Measurements from ENCODE around the gene WWC2. TPM values are rescaled to one million over a fixed set of nuclear protein-coding genes. Genes with fewer than 3 reads are reported as not detected.

The WWC2 gene
- total and polyA plus RNA-seq, 5 donors from 2014 or later: 0.14 to 0.51 (median 0.27) TPM; not detected in 1

- H3K9me3 Mint-ChIP-seq: peaks cover 0 to 2% (median 0%) of the 10 kb centered on the region in 7 donors
- DNase-seq (no peak), ATAC-seq (ENCODE audit: low read depth in 2 of 2) (no peak)
- H3K36me3 Mint-ChIP-seq: no peaks in the 10 kb centered on the region
- Histone ChIP-seq H3K4me1 (ENCODE audit: control insufficient read depth, insufficient read depth, low read length, poor library complexity, severe bottlenecking) (no peaks in the 10 kb centered on the region), H3K27ac (ENCODE audit: insufficient read depth, low read length, poor library complexity, severe bottlenecking) (no peak overlapping the region), H3K27me3 (ENCODE audit: control insufficient read depth, insufficient read depth, low read length) (no peaks in the 10 kb centered on the region), H3K36me3 (ENCODE audit: control insufficient read depth, insufficient read depth, low read length) (no peaks in the 10 kb centered on the region), H3K9me3 (ENCODE audit: control insufficient read depth in 2 of 2, low read length in 2 of 2) (no peaks in the 10 kb centered on the region), H3K4me3 (ENCODE audit: low read depth, low read length) (no peak overlapping the region)
- peaks cover 4% of the 10 kb centered on the region for H3K27me3 Mint-ChIP-seq
- no peak overlapping the region for H3K4me3 Mint-ChIP-seq
- no peak overlapping the region for H3K27ac Mint-ChIP-seq
- no peaks in the 10 kb centered on the region for H3K4me1 Mint-ChIP-seq
Measured at GRCh38 chr4:183356173-183356830, 257.2 kb downstream of the WWC2 start.

GRCh38 chr4:183356931-183357675 lies 258.0 kb downstream of the WWC2 start:
- H3K4me3 ChIP-seq (ENCODE audit: low read depth, low read length): no peak overlapping the region
- no peaks in the 10 kb centered on the region for H3K36me3 Mint-ChIP-seq
- H3K36me3 ChIP-seq (ENCODE audit: control insufficient read depth, insufficient read depth, low read length): no peaks in the 10 kb centered on the region
- no peak overlapping the region for H3K27ac ChIP-seq (ENCODE audit: insufficient read depth, low read length, poor library complexity, severe bottlenecking)
- no peaks in the 10 kb centered on the region for H3K27me3 ChIP-seq (ENCODE audit: control insufficient read depth, insufficient read depth, low read length)
- ATAC-seq (ENCODE audit: low read depth in 2 of 2): no peak
- no peaks in the 10 kb centered on the region for H3K9me3 ChIP-seq (ENCODE audit: control insufficient read depth in 2 of 2, low read length in 2 of 2)
- no peaks in the 10 kb centered on the region for H3K4me1 Mint-ChIP-seq
- H3K27ac Mint-ChIP-seq: no peak overlapping the region
- peaks cover 4% of the 10 kb centered on the region for H3K27me3 Mint-ChIP-seq
- DNase-seq: no peak
- H3K4me1 ChIP-seq (ENCODE audit: control insufficient read depth, insufficient read depth, low read length, poor library complexity, severe bottlenecking): no peaks in the 10 kb centered on the region
- H3K9me3 Mint-ChIP-seq: no peaks in the 10 kb centered on the region
- H3K4me3 Mint-ChIP-seq: no peak overlapping the region

- no peaks in the 10 kb centered on the region for H3K9me3 ChIP-seq (ENCODE audit: control insufficient read depth in 2 of 2, low read length in 2 of 2)
- H3K4me3 ChIP-seq (ENCODE audit: low read depth, low read length): no peak overlapping the region
- Mint-ChIP-seq H3K4me1 (no peaks in the 10 kb centered on the region), H3K27ac (no peak overlapping the region), H3K36me3 (no peaks in the 10 kb centered on the region), H3K4me3 (no peak overlapping the region), H3K9me3 (no peaks in the 10 kb centered on the region), H3K27me3 (peaks cover 8% of the 10 kb centered on the region)
- DNase-seq (no peak), ATAC-seq (ENCODE audit: low read depth in 2 of 2) (no peak)
- H3K4me1 ChIP-seq (ENCODE audit: control insufficient read depth, insufficient read depth, low read length, poor library complexity, severe bottlenecking): no peaks in the 10 kb centered on the region
- H3K27me3 ChIP-seq (ENCODE audit: control insufficient read depth, insufficient read depth, low read length): peaks cover 1% of the 10 kb centered on the region
- H3K36me3 ChIP-seq (ENCODE audit: control insufficient read depth, insufficient read depth, low read length): no peaks in the 10 kb centered on the region
- H3K27ac ChIP-seq (ENCODE audit: insufficient read depth, low read length, poor library complexity, severe bottlenecking): no peak overlapping the region
Measured at GRCh38 chr4:183358215-183358755, 259.2 kb downstream of the WWC2 start.

GRCh38 chr4:183360161-183360919 lies 261.3 kb downstream of the WWC2 start:
- DNase-seq (no peak), ATAC-seq (ENCODE audit: low read depth in 2 of 2) (no peak)
- Histone ChIP-seq H3K36me3 (ENCODE audit: control insufficient read depth, insufficient read depth, low read length) (no peaks in the 10 kb centered on the region), H3K9me3 (ENCODE audit: control insufficient read depth in 2 of 2, low read length in 2 of 2) (no peaks in the 10 kb centered on the region), H3K4me3 (ENCODE audit: low read depth, low read length) (no peak overlapping the region), H3K27ac (ENCODE audit: insufficient read depth, low read length, poor library complexity, severe bottlenecking) (no peak overlapping the region), H3K4me1 (ENCODE audit: control insufficient read depth, insufficient read depth, low read length, poor library complexity, severe bottlenecking) (no peaks in the 10 kb centered on the region), H3K27me3 (ENCODE audit: control insufficient read depth, insufficient read depth, low read length) (peaks cover 1% of the 10 kb centered on the region)
- no peak overlapping the region for H3K27ac Mint-ChIP-seq
- H3K4me3 Mint-ChIP-seq: no peak overlapping the region
- H3K36me3 Mint-ChIP-seq: no peaks in the 10 kb centered on the region
- no peaks in the 10 kb centered on the region for H3K4me1 Mint-ChIP-seq
- peaks cover 9% of the 10 kb centered on the region for H3K27me3 Mint-ChIP-seq
- no peaks in the 10 kb centered on the region for H3K9me3 Mint-ChIP-seq

- Mint-ChIP-seq H3K27ac (no peak overlapping the region), H3K36me3 (no peaks in the 10 kb centered on the region), H3K27me3 (peaks cover 9% of the 10 kb centered on the region), H3K4me1 (no peaks in the 10 kb centered on the region), H3K9me3 (no peaks in the 10 kb centered on the region), H3K4me3 (no peak overlapping the region)
- Histone ChIP-seq H3K9me3 (ENCODE audit: control insufficient read depth in 2 of 2, low read length in 2 of 2) (no peaks in the 10 kb centered on the region), H3K4me1 (ENCODE audit: control insufficient read depth, insufficient read depth, low read length, poor library complexity, severe bottlenecking) (no peaks in the 10 kb centered on the region), H3K27ac (ENCODE audit: insufficient read depth, low read length, poor library complexity, severe bottlenecking) (no peak overlapping the region), H3K27me3 (ENCODE audit: control insufficient read depth, insufficient read depth, low read length) (peaks cover 1% of the 10 kb centered on the region), H3K4me3 (ENCODE audit: low read depth, low read length) (no peak overlapping the region), H3K36me3 (ENCODE audit: control insufficient read depth, insufficient read depth, low read length) (no peaks in the 10 kb centered on the region)
- no peak for DNase-seq
- ATAC-seq (ENCODE audit: low read depth in 2 of 2): no peak
Measured at GRCh38 chr4:183362036-183362435, 263.0 kb downstream of the WWC2 start.

- Histone ChIP-seq H3K9me3 (ENCODE audit: control insufficient read depth in 2 of 2, low read length in 2 of 2) (no peaks in the 10 kb centered on the region), H3K27ac (ENCODE audit: insufficient read depth, low read length, poor library complexity, severe bottlenecking) (no peak overlapping the region), H3K27me3 (ENCODE audit: control insufficient read depth, insufficient read depth, low read length) (peaks cover 1% of the 10 kb centered on the region), H3K4me3 (ENCODE audit: low read depth, low read length) (no peak overlapping the region), H3K36me3 (ENCODE audit: control insufficient read depth, insufficient read depth, low read length) (no peaks in the 10 kb centered on the region), H3K4me1 (ENCODE audit: control insufficient read depth, insufficient read depth, low read length, poor library complexity, severe bottlenecking) (no peaks in the 10 kb centered on the region)
- Mint-ChIP-seq H3K4me3 (no peak overlapping the region), H3K27ac (no peak overlapping the region), H3K4me1 (no peaks in the 10 kb centered on the region), H3K9me3 (no peaks in the 10 kb centered on the region), H3K27me3 (peaks cover 9% of the 10 kb centered on the region), H3K36me3 (no peaks in the 10 kb centered on the region)
- ATAC-seq (ENCODE audit: low read depth in 2 of 2): no peak
- no peak for DNase-seq
Measured at GRCh38 chr4:183362916-183363542, 264.0 kb downstream of the WWC2 start.

- no peak for ATAC-seq (ENCODE audit: low read depth in 2 of 2)
- Mint-ChIP-seq H3K27ac (no peak overlapping the region), H3K36me3 (no peaks in the 10 kb centered on the region), H3K27me3 (peaks cover 9% of the 10 kb centered on the region), H3K4me1 (no peaks in the 10 kb centered on the region), H3K4me3 (no peak overlapping the region), H3K9me3 (no peaks in the 10 kb centered on the region)
- H3K36me3 ChIP-seq (ENCODE audit: control insufficient read depth, insufficient read depth, low read length): no peaks in the 10 kb centered on the region
- H3K27ac ChIP-seq (ENCODE audit: insufficient read depth, low read length, poor library complexity, severe bottlenecking): no peak overlapping the region
- no peaks in the 10 kb centered on the region for H3K9me3 ChIP-seq (ENCODE audit: control insufficient read depth in 2 of 2, low read length in 2 of 2)
- H3K4me1 ChIP-seq (ENCODE audit: control insufficient read depth, insufficient read depth, low read length, poor library complexity, severe bottlenecking): no peaks in the 10 kb centered on the region
- no peak for DNase-seq
- H3K4me3 ChIP-seq (ENCODE audit: low read depth, low read length): no peak overlapping the region
- H3K27me3 ChIP-seq (ENCODE audit: control insufficient read depth, insufficient read depth, low read length): peaks cover 1% of the 10 kb centered on the region
Measured at GRCh38 chr4:183364025-183364424, 265.0 kb downstream of the WWC2 start.
